SKM-1 treated with dmso at 0.1 percent for 144 hours (cell line): ENCODE results near the gene C2orf49.

Source experiments
- DNase-seq: peaks from one replicate; lab custom pipeline; 2025; ENCODE audit not compliant: unreplicated experiment; lab: John Stamatoyannopoulos, UW

The C2orf49 gene

DNA sequence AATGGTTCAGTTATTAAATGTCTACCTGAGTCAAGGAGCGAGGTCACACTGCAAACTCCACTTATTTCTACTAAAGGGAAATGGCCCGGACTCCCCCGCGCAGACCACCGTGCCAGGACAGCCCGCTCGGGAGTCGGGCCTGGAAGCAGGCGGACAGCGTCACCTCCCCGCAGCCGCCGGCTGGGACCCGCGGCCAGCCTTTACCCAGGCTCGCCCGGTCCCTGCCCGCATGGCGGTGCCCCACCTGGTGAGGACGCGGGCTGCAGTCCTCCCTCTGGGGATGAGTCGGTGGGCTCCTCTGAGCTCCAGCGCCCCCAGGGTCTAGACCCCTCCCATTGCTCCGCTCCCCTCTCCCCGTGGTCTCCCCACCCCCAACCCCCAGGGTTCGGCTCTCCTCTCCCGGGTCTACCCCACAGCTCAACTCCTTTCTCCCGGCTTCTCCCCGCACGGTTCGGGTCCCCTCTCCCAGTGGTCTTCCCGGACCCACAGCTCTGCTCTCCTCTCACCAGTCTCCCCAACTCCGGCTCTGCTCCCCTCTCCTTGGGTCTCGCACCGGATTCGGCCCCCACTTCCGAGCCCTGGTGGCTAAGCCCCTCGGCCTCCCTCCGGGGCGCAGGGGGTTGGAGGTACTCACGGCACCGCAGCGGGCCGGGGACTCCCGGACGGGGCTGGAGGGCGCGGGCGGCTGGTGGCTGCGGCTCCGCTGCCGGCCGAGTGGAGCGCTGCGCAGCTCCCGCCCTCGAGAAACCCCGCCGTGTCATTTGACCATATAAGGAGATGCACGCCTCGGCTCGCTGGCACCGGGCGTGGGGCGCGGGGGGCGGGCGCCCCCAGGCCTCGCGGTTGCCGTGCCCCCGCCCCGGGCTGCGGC lies 61.2 kb downstream of the C2orf49 start, which contains the start of gene FHL2:
FHL2 (minus strand) TSS at position 716 of the 871 bp plus-strand sequence. CDS start 12,535 bp downstream, outside the sequence.
- peak; percentile 68 for DNase-seq
